ENCODE results near the gene C11orf86. TPM values are rescaled to one million over a fixed set of nuclear protein-coding genes. Genes with fewer than 3 reads are reported as not detected.

Gene C11orf86
- total and polyA plus RNA-seq, 11 donors: not detected

- TF ChIP-seq CTCF (IDR thresholded peaks at IDR 0.05) (no peak), POLR2A (IDR thresholded peaks at IDR 0.05) (no peak)
- Histone ChIP-seq H3K27ac (no peak overlapping the region), H3K4me3 (no peak overlapping the region), H3K4me1 (no peaks in the 10 kb centered on the region), H3K36me3 (no peaks in the 10 kb centered on the region), H3K27me3 (no peaks in the 10 kb centered on the region), H3K9me3 (no peaks in the 10 kb centered on the region)
- intact Hi-C loops (cut with DNase I): no loop called here
- no peak for DNase-seq
- 81 to 87% (median 84%) methylated on average over 7 of the region's 7 CpGs for WGBS, 4 donors
- no peak for ATAC-seq
These were observed 35.3 kb downstream of the C11orf86 start for GRCh38 chr11:67010296-67010905.

GRCh38 chr11:67013511-67014045, 38.5 kb downstream of the C11orf86 start:
- H3K36me3 ChIP-seq: no peaks in the 10 kb centered on the region
- intact Hi-C loops (cut with DNase I): no loop called here

GRCh38 chr11:67014343-67014742, 39.2 kb downstream of the C11orf86 start:
- H3K36me3 ChIP-seq: no peaks in the 10 kb centered on the region
- TF ChIP-seq POLR2A (IDR thresholded peaks at IDR 0.05): no peak
- no peak for TF ChIP-seq CTCF (IDR thresholded peaks at IDR 0.05)
- DNase-seq: no peak
- H3K27me3 ChIP-seq: no peaks in the 10 kb centered on the region
- no peaks in the 10 kb centered on the region for H3K4me1 ChIP-seq
- H3K4me3 ChIP-seq: no peak overlapping the region
- no peak for ATAC-seq
- H3K9me3 ChIP-seq: no peaks in the 10 kb centered on the region
- H3K27ac ChIP-seq: no peak overlapping the region
- intact Hi-C loops (cut with DNase I): no loop called here
- 93 to 97% (median 96%) methylated on average over 6 to 7 of the region's 7 CpGs for WGBS, 4 donors

More at GRCh38 chr11:67013511-67014045, 38.5 kb downstream of the C11orf86 start:
- 87 to 91% (median 87%) methylated on average over 11 of the region's 11 CpGs for WGBS, 4 donors
- H3K27ac ChIP-seq: no peak overlapping the region
- no peak for TF ChIP-seq POLR2A (IDR thresholded peaks at IDR 0.05)
- TF ChIP-seq CTCF (IDR thresholded peaks at IDR 0.05): no peak
- DNase-seq (no peak), ATAC-seq (no peak)
- no peaks in the 10 kb centered on the region for H3K27me3 ChIP-seq
- H3K9me3 ChIP-seq: no peaks in the 10 kb centered on the region
- H3K4me3 ChIP-seq: no peak overlapping the region
- H3K4me1 ChIP-seq: no peaks in the 10 kb centered on the region

- H3K27me3 ChIP-seq: no peaks in the 10 kb centered on the region
- WGBS, 4 donors: 86 to 94% (median 90%) methylated on average over 7 to 8 of the region's 8 CpGs
- no peak for DNase-seq
- H3K36me3 ChIP-seq: no peaks in the 10 kb centered on the region
- H3K4me3 ChIP-seq: no peak overlapping the region
- TF ChIP-seq CTCF (IDR thresholded peaks at IDR 0.05): no peak
- TF ChIP-seq POLR2A (IDR thresholded peaks at IDR 0.05): no peak
- intact Hi-C loops (cut with DNase I): no loop called here
- ATAC-seq: no peak
- H3K27ac ChIP-seq: no peak overlapping the region
- no peaks in the 10 kb centered on the region for H3K4me1 ChIP-seq
- H3K9me3 ChIP-seq: no peaks in the 10 kb centered on the region
These were observed 39.9 kb downstream of the C11orf86 start for GRCh38 chr11:67015048-67015447.

All from heart left ventricle (tissue), 16 donors.